Measurements from ENCODE around the gene SEMA3F.

Gene SEMA3F

DNA sequence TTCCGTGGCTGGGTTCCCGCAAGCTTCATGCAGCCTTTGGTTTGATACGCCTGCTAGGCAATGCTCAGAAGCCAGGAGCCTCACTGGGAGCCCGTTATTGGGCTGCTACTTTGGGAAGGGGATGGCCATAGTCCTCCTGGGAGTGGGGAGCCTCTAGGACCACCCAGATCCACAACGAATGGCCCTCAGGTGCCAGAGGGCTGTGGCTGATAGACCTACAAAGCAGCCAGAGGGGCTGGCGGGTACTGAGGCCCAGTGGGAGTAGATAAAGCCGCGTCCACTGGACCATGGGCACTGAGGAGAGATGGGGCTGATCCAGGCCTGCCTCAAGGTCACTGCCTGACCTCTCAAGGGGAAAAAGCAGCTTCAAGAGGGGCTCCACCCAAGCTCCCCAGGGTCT lies 37.0 kb downstream of the SEMA3F start:
- DNase-seq (ENCODE audit: low read depth in 1 of 2, low spot score in 1 of 2): no peak

GRCh38 chr3:50192689-50193141 lies 37.6 kb downstream of the SEMA3F start:
- peak; percentile 69 to 83 for DNase-seq (ENCODE audit: low read depth in 1 of 2, low spot score in 1 of 2)

- no peak for DNase-seq (ENCODE audit: low read depth in 1 of 2, low spot score in 1 of 2)
Observed at GRCh38 chr3:50193286-50193685, 38.2 kb downstream of the SEMA3F start.

DNA sequence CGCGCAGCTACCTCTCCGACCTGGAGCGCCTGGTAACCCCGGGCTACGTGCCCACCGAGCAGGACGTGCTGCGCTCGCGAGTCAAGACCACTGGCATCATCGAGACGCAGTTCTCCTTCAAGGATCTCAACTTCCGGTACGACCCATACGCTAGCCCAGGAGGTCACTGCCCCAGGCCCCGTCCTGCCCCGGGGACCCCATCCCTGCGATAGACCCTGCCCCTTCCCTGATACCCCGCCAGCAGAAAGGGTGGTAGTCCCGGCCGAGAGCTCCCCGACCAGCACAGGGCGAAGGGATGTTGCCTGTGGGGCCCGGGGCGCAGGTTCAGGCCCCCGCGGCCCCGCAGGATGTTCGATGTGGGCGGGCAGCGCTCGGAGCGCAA lies 38.6 kb downstream of the SEMA3F start:
- no peak for DNase-seq (ENCODE audit: low read depth in 1 of 2, low spot score in 1 of 2)

- peak; percentile 71 to 77 for DNase-seq (ENCODE audit: low read depth in 1 of 2, low spot score in 1 of 2)
Observed at GRCh38 chr3:50194128-50194902, 39.2 kb downstream of the SEMA3F start.

DNA sequence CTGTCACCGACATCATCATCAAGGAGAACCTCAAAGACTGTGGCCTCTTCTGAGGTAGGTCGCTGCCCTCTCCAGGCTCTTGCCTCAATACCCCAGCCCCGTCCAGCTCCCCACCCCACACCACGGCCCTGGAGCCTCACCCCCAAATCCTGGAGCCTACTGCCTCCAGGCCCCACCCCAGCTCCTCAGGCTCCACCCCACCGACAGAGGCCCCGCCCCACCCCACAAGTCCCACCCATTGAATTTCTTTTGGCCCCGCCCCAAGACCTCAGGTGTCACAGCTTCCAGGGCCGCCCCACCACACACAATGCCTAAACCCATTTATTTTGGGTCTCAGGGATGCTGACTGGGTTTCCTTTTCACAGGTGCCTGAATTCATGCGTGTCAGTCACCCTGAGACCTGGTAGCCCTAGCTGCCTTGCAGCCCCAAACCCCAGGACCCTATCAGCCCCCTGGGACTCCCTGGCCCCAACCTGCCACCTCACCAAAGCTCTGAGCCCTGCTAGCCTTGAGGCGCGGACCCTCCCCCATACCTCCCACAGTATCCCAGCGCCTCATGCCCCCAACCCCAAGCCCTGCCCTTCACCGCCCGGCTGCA lies 39.9 kb downstream of the SEMA3F start:
- DNase-seq (ENCODE audit: low read depth in 1 of 2, low spot score in 1 of 2): no peak

DNA sequence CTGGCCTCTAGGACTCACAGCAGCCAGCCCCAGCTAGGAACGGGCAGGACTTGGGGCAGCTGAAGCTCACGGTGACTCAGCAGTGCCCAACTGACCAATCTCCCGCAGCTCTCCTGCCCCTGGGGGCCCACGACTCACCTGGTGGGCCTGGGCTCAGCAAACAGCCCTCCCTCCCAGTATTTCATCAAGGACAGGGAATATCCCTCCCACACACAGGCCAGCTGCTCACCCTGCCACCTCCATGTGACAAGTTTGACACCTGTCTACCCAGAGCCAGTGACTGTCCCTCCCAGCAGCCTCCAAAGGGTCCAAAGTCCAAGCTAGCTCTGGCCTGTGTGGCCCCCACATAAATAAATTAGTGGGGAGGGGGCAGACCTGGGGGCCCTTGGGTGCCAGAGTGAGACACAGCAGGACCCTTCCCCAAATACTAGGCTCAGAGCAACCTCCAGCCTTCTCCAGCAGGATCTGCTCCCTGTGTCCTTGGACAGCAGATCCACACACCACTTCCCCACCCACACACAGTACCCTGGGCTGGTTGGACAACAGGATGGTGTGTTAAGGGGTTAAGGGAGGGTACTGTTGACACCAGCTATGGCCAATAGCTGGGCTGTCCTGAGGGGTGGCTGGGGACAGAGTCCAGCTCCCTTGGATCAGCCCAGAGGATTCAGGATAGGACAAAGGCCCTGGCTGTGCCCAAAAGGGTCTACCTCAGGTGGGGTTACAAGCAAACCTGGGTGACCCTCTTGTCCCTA lies 40.6 kb downstream of the SEMA3F start:
- DNase-seq (ENCODE audit: low read depth in 1 of 2, low spot score in 1 of 2): no peak

- no peak for DNase-seq (ENCODE audit: low read depth in 1 of 2, low spot score in 1 of 2)
Observed at GRCh38 chr3:50196253-50196801, 41.2 kb downstream of the SEMA3F start.

- DNase-seq (ENCODE audit: low read depth in 1 of 2, low spot score in 1 of 2): no peak
Observed at GRCh38 chr3:50201573-50202315, 46.6 kb downstream of the SEMA3F start.

- DNase-seq (ENCODE audit: low read depth in 1 of 2, low spot score in 1 of 2): no peak
Observed at GRCh38 chr3:50202353-50203112, 47.4 kb downstream of the SEMA3F start.

DNA sequence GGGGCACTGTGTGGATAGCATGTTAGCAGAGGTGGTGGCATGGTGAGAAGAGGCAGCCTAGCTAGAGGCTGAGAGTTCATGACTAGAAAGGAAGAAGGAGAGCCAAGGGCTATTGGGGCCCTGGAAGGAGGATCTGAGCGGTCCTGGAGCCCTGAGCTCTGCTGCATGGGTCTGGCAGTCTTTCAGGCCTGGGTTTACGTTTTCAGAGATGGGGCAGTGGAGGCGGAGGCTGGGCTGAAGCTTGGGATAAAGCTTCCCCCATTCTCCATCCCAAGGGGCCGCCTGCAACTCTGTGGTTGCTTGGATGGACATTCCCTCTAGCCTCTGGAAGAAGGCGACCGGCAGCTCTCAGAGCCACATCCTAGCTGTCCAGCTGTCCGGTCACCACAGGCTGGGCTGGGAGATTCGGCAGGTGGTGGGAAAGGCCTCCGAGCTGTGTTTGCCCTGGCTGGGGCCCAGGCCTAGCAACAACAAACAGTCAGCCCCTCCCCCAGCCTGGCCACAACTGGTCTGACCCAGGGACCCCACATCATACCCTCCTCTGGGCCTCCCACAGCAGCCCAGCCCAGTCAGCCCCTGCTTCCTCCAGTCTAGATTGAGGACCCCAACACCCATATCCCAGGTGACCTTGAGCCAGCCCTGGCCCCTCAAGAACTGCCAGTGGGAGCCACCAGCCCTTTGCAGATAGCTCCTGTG lies 48.1 kb downstream of the SEMA3F start:
- DNase-seq (ENCODE audit: low read depth in 1 of 2, low spot score in 1 of 2): no peak

DNA sequence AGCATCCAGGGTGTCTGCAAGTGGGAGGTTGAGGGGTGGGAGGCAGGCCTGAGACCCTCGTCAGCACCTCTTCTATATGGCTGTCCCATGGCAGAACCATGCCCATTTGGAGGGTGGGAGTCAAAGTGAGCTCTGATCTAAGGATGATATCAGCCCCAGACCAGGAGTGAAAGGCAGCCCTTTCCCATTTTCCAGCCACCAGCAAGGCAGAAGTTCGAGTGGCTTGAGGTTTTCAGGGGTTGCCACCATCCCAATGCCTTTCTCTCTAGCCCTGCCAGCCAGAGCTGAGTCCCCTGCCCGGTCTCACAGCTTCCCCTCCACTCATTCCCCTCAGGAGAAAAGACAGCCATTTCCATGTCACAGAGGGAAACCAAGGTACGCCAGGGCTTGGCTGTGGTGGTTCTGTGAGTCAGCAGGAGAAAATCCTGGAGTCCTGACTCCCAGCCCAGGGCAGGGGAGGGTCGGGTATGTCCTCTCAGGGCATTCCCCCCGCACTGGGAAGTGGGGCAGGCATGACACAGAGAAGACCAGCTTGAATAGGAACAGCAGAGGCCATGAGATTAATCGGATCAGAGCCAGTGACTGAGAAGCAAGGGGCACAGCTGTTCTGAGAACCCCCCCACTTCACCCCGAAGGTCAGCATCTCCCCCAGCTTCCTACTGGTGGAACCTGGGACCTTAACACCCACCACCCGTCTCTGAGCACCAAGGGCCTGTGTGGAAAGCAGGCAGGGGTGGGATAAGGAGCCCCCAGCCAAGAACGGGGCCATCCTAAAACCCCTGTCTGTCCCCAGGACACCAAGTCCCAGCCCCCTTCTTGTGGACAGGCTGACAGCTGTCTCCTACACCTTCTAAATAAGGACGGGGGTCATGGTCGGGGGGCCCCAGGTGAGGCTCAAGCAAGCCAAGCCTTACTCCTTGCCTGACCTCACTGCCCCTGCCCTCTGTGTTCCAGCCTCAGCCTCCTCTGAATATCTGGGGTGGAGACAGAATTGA lies 49.0 kb downstream of the SEMA3F start:
- no peak for DNase-seq (ENCODE audit: low read depth in 1 of 2, low spot score in 1 of 2)

DNA sequence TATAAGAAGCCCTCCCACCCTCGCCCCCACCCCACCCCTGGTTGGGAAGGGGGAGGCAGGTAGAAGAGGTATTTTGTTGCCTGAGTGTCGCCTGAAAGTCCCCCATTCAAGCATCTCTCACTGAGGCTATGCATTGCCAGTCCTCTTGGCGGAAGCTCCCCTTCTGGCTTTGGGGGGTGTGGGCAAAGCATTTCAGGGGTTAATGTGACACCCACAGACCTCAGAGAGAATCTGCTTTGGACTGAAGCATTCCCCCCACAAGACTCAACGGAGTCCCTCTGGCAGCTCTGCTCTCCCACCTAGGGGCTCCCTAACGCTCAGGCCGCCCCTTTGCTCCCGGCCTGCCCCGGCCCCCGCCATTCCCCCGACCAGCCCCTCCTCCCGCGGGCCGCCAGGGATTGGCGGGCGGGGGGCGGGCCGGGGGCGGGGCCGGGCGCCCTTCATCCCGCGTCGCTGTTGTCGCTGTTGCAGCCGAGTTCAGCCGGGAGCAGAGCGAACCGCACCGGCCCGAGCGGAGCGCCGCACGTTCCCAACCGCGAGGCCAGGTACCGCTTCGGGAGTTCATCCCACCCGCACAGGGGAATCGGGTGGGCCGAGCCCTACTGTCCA lies 49.8 kb downstream of the SEMA3F start, which contains the start of gene SLC38A3:
SLC38A3 (plus strand) TSS at position 468 of the 609 bp plus-strand sequence. CDS start 8,929 bp downstream, outside the sequence.
- no peak for DNase-seq (ENCODE audit: low read depth in 1 of 2, low spot score in 1 of 2)

- no peak for DNase-seq (ENCODE audit: low read depth in 1 of 2, low spot score in 1 of 2)
Observed at GRCh38 chr3:50205413-50206276, 50.5 kb downstream of the SEMA3F start.

- DNase-seq (ENCODE audit: low read depth in 1 of 2, low spot score in 1 of 2): no peak
Observed at GRCh38 chr3:50207359-50208042, 52.4 kb downstream of the SEMA3F start.

GRCh38 chr3:50208677-50209344 lies 53.7 kb downstream of the SEMA3F start:
- no peak for DNase-seq (ENCODE audit: low read depth in 1 of 2, low spot score in 1 of 2)
